Skin epidermis (tissue), 12 donors: ENCODE results near the gene SPATA33.
"Not testable (repeated sequence)": the region's sequence is repeated elsewhere in the genome, so short reads cannot be mapped to it uniquely, and the experiment has no call there.

ENCODE experiments used
- H3K27ac ChIP-seq, 21 experiments: fragments of 200-600 bp; sonication (generic) in 11 of 21; one replicate each; pipeline ENCODE4 v1.5.0; 2020; ENCODE audit warnings: mild to moderate bottlenecking in 3 of 21, inconsistent platforms in 2 of 21, moderate library complexity in 2 of 21
- H3K4me3 ChIP-seq, 7 experiments: fragments of 200-600 bp; sonication (generic) in 2 of 7; one replicate each; pipeline ENCODE4 v1.5.0; 2020; ENCODE audit warnings: inconsistent platforms in 2 of 7, mild to moderate bottlenecking in 2 of 7, moderate library complexity in 1 of 7

SPATA33 gene

GRCh38 chr16:89656435-89657121 is 1.1 kb upstream of the SPATA33 start:
- Histone ChIP-seq H3K4me3 (peak overlapping the region; percentile 60 to 99 (median 88)), H3K27ac (peak overlapping the region in 20 of 21 experiments; percentile 80 to 94 (median 88))

- H3K27ac ChIP-seq, result peak overlapping the region in 20 of 21 experiments; percentile 80 to 94 (median 88)
- peak overlapping the region; percentile 60 to 99 (median 88) for H3K4me3 ChIP-seq
Measured at GRCh38 chr16:89658221-89658879, 714 bp downstream of the SPATA33 start.

DNA sequence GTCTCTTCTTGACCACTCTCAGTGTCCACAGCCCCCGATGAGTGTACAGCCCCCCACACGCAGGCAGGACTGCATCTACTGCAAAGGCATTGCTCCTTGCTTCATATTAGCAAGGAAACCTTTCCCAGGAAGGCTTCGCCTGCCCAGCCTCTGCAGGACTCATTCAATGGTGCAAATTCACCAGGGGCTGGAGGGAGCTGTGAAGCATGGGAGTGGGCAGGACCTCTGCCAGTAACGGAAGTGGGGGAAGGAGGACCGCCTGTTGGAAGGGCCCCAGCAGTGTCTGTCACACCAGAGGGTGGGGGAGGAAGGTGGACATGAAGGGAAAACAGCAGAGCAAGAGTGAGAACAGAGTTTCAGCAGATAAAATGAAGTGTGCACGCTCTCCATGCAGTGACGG is 2.5 kb downstream of the SPATA33 start:
- H3K27ac ChIP-seq, result no peak overlapping the region
- H3K4me3 ChIP-seq, result no peak overlapping the region

DNA sequence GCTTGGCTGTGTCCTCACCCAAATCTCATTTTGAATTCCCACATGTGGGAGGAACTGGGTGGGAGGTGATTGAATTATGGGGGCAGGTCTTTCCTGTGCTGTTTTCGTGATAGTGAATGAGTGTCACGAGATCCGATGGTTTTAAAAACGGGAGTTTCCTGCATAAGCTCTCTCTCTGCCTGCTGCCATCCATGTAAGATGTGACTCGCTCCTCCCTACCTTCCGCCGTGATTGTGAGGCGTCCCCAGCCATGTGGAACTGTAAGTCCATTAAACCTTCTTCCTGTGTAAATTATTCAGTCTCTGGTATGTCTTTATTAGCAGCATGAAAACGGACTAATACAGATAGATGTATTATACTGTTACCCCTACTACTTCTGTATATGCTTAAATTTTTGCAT is 3.6 kb downstream of the SPATA33 start:
- no peak overlapping the region for H3K27ac ChIP-seq
- no peak overlapping the region for H3K4me3 ChIP-seq

- H3K4me3 ChIP-seq, H3K27ac ChIP-seq: not testable (repeated sequence)
Measured at GRCh38 chr16:89664238-89664637, 6.6 kb downstream of the SPATA33 start.

DNA sequence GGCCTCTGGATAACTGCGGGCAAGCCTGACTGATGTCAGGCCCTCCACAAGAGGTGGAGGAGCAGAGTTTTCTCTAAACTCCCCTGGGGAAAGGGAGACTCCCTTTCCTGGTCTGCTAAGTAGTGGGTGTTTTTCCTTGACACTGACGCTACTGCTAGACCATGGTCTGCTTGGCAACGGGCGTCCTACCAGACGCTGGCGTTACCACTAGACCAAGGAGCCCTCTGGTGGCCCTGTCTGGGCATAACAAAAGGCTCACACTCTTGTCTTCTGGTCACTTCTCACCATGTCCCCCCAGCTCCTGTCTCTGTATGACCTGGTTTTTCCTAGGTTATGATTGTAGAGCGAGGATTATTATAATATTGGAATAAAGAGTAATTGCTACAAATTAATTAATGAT is 9.4 kb downstream of the SPATA33 start:
- H3K27ac ChIP-seq, H3K4me3 ChIP-seq: not testable (repeated sequence)

DNA sequence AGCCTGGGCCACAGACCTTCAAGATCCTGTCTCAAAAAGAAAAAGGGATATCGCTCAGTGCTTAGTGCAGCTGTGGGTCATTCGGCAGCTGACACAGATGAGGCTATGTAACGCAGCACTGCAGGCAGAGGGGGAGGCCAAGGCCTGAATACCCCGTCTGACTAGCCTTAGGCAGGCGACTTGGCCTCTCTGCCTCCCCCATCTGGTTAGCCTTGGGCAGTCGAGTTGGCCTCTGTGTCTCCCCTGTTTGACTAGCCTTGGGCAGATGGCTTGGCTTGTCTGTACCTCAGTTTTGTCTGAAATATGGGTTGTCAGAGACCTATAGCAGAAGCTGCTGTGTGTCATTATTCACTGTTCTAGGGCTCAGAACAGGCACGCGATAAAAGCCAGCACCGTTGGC is 10.0 kb downstream of the SPATA33 start:
- H3K4me3 ChIP-seq, result no peak overlapping the region
- H3K27ac ChIP-seq, result no peak overlapping the region

DNA sequence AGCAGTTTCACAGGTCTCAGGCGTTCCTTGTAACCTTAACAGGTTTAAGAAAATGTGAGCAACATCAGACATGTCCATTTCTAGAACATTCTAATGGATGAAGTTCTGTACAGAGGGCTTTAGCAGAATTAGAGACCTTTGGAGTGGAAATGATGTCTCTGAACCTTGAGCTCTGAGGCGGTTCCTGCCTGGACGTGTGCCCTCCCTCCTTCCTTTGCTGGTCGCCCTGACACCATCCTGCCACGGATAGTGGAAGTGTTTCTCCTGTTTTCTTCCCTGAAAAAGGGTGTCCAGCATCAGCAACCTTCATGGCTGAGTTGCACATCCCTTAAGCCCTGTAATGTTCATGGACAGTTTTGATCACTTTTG is 11.1 kb downstream of the SPATA33 start:
- H3K4me3 ChIP-seq, result peak overlapping the region in 1 of 7 experiments; percentile 8

GRCh38 chr16:89669755-89670154 is 12.1 kb downstream of the SPATA33 start:
- Histone ChIP-seq H3K27ac (no peak overlapping the region), H3K4me3 (no peak overlapping the region)

More for the DNA sequence above, 11.1 kb downstream of the SPATA33 start:
- peak overlapping the region in 1 of 21 experiments; percentile 18 for H3K27ac ChIP-seq

DNA sequence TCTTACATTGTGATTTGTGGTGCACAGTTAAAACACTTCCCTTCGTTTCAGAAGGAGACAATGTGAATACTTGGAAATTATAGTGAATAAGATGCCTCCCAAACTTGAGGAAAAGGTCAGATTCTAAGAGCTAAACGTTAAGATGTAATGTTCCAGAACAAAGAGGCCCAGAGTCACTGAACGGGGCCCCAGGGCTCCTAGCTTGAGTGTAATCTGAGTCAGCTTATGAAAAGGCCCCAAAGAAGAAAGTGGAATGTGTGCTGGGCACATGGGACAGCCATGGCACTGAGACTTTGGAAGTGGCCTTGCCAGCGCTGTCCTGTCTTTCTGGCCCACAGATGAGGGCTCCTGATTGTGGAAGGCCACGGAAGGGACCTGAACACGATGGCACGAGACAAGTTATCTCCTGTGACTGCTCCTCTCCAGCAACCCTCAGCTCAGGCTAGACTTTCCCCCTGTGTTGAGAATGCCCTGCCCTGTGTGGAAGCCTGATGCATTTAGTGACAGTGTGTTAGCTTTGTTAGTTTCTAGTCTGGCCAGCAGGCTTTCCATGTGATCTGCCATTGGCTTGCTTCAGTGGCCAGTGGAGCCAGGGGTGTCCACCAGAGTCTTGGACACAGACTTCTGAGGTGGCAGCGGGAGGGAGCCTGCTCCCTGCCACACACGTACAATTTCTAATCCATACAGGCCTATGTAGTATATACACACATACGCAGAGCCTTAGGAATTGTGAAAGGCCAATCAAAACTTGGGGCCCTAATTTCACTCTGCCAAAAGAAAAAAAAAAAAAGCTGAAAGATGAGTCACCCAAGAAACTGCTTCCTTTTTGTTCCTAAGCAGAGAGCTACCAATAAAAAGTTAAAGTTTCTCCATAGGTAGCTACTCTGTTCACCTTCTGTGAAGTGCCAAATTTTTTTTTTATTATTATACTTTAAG is 13.1 kb downstream of the SPATA33 start:
- no peak overlapping the region for H3K4me3 ChIP-seq
- H3K27ac ChIP-seq, result no peak overlapping the region

GRCh38 chr16:89671565-89671964 is 13.9 kb downstream of the SPATA33 start:
- H3K27ac ChIP-seq, H3K4me3 ChIP-seq: not testable (repeated sequence)

- peak overlapping the region in 1 of 21 experiments; percentile 42 for H3K27ac ChIP-seq
- no peak overlapping the region for H3K4me3 ChIP-seq
Measured at GRCh38 chr16:89672177-89672941, 14.7 kb downstream of the SPATA33 start.

- H3K27ac ChIP-seq, result no peak overlapping the region
- no peak overlapping the region for H3K4me3 ChIP-seq
Measured at GRCh38 chr16:89678258-89678657, 20.6 kb downstream of the SPATA33 start.

DNA sequence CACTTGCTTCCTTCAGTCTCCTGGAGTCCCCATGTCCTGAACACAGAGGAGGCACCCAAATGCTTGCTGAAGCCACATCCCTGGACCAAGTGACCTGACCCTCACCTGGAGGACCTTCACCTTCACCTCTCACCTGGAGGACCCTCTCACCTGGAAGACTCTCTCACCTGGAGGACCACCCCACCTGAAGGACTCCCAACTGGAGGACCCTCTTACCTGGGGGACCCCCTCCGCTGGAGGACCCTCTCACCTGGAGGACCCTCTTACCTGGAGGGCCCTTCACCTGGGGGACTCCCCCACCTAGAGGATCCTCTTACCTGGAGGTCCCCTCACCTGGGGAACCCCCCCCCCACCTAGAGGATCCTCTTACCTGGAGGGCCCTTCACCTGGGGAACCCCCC is 28.3 kb downstream of the SPATA33 start:
- Histone ChIP-seq H3K27ac (no peak overlapping the region), H3K4me3 (peak overlapping the region in 1 of 7 experiments; percentile 89)

DNA sequence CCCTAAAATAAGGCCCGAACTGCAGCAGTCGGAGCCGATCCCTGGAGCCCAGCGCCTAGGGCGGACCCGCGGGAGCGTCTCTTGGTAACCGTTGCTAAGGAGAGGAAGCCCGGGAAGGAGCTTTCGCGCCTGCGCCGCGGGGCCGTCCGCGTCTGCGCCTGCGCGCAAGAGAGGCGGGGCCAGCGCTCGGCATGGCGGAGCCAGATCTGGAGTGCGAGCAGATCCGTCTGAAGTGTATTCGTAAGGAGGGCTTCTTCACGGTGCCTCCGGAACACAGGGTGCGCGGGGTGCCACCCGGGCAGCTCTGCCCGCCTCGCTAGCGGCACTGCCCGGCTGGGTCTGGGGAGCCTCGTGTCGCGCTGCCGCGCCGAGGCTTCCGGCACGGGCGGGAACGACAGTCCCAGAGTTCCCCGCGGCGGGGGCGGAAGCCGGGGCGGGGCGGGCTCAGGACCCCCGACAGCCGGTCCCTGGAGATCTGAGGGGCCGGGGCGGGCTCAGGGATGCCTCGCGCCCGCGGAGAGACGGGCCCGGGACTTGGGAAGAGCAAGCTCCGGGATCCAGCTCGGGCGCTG is 29.0 kb downstream of the SPATA33 start, which contains the start of gene CDK10:
Gene CDK10 (plus strand): TSS at position 170 of the 572 bp plus-strand sequence. CDS start 22 bp downstream, at position 192.
- Histone ChIP-seq H3K27ac (peak within 1 kb of the TSS in 20 of 21 experiments; percentile 84 to 96 (median 92)), H3K4me3 (peak within 1 kb of the TSS; percentile 64 to 90 (median 74))

GRCh38 chr16:89687092-89687940 is 29.7 kb downstream of the SPATA33 start:
- H3K4me3 ChIP-seq, result peak overlapping the region; percentile 64 to 90 (median 74)
- peak overlapping the region in 20 of 21 experiments; percentile 84 to 96 (median 92) for H3K27ac ChIP-seq

- Histone ChIP-seq H3K27ac (no peak overlapping the region), H3K4me3 (no peak overlapping the region)
Measured at GRCh38 chr16:89688395-89688794, 30.8 kb downstream of the SPATA33 start.

DNA sequence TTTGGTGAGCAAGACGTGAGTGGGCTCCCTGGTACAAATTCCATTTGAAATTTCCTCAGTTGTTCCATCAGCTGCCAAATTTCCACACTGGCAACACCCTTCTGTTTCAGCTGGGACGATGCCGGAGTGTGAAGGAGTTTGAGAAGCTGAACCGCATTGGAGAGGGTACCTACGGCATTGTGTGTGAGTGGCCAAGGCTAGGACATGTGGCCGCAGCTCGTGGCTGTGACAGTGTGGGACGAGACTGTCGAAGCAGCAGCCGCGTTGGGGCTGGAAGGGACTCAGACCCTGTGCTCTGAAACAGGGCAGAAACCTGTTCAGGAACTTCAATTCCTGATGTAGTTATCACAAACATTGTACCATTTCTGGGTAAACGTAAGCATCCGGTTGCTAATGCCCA is 31.5 kb downstream of the SPATA33 start:
- Histone ChIP-seq H3K27ac (no peak overlapping the region), H3K4me3 (no peak overlapping the region)
